B cell (primary cell): Measurements from ENCODE around the gene PKIB.

Experiments
- EZH2 ChIP-seq: IDR thresholded peaks from 2 replicates; pipeline ENCODE4 v1.6.1; 2012; ENCODE audit warnings: borderline replicate concordance, low read depth, mild to moderate bottlenecking, moderate library complexity, low read length; ENCODE audit not compliant: insufficient read depth, poor library complexity, severe bottlenecking
- TF ChIP-seq, protein P1 (sequence below): fragments of 200-600 bp; IDR thresholded peaks from one replicate; pipeline ENCODE4 v1.8.0; 2022; ENCODE audit warnings: antibody characterized with exemption, mild to moderate bottlenecking

DNA sequence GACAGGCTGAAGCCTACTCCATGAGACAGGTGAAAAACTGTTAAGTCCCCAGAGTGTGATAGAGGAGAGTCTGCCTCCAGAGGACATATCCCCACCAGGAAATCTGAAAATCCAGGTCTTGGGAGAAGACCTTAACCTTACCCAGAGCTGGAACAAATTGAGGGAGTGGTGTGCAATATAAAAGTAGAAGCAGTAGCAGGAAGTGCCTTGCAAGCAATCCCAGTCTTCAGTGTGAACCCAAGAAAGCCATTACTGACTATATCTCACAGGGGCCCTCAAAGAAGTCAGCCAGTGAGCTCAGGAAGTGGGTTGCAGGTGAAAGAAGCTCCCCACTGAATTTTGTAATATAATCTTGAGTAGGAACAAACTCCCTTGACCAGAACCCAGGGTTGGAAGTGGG is 41.9 kb upstream of the PKIB start:
- TF ChIP-seq, protein P1, sequence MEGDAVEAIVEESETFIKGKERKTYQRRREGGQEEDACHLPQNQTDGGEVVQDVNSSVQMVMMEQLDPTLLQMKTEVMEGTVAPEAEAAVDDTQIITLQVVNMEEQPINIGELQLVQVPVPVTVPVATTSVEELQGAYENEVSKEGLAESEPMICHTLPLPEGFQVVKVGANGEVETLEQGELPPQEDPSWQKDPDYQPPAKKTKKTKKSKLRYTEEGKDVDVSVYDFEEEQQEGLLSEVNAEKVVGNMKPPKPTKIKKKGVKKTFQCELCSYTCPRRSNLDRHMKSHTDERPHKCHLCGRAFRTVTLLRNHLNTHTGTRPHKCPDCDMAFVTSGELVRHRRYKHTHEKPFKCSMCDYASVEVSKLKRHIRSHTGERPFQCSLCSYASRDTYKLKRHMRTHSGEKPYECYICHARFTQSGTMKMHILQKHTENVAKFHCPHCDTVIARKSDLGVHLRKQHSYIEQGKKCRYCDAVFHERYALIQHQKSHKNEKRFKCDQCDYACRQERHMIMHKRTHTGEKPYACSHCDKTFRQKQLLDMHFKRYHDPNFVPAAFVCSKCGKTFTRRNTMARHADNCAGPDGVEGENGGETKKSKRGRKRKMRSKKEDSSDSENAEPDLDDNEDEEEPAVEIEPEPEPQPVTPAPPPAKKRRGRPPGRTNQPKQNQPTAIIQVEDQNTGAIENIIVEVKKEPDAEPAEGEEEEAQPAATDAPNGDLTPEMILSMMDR: no peak
- TF ChIP-seq EZH2: no peak
